Type B pancreatic cell (in vitro differentiated cells): ENCODE measurements around the gene POLR2I. TPM values are rescaled to one million over a fixed set of nuclear protein-coding genes. Genes with fewer than 3 reads are reported as not detected.
"Not testable (repeated sequence)": the region's sequence is repeated elsewhere in the genome, so short reads cannot be mapped to it uniquely, and the experiment has no call there.

Experiments used
- DNase-seq: peaks from one replicate; pipeline ENCODE4 v3.0.0; 2021; ENCODE audit warnings: mixed read lengths; ENCODE audit not compliant: unreplicated experiment; ENCODE audit errors: extremely low spot score
- H3K27ac Mint-ChIP-seq: 2 replicates; pipeline ENCODE4 v1.8.0; 2021; ENCODE audit warnings: mild to moderate bottlenecking, mixed read lengths
- H3K27me3 Mint-ChIP-seq: 2 replicates; pipeline ENCODE4 v1.8.0; 2021; ENCODE audit warnings: mixed read lengths
- H3K36me3 Mint-ChIP-seq: 2 replicates; pipeline ENCODE4 v1.8.0; 2021; ENCODE audit warnings: mixed read lengths
- H3K4me1 Mint-ChIP-seq: one replicate; pipeline ENCODE4 v1.8.0; 2021; ENCODE audit warnings: mixed read lengths; ENCODE audit not compliant: unreplicated experiment
- H3K4me3 Mint-ChIP-seq: 2 replicates; pipeline ENCODE4 v1.8.0; 2021; ENCODE audit warnings: mild to moderate bottlenecking, mixed read lengths
- H3K9me3 Mint-ChIP-seq: 2 replicates; pipeline ENCODE4 v1.8.0; 2021; ENCODE audit warnings: mixed read lengths
- total RNA-seq: library from RNA; stranded (reverse); gene quantifications from 2 replicates; pipeline ENCODE4 v1.2.1, GENCODE V29; 2021; ENCODE audit warnings: low replicate concordance
- TF ChIP-seq, protein P1 (sequence below): fragments of 200-600 bp; sonication (generic); conservative IDR thresholded peaks from 2 replicates; pipeline ENCODE4 v1.5.0; 2021; ENCODE audit warnings: antibody characterized with exemption, mild to moderate bottlenecking

POLR2I gene
- total RNA-seq, 1 donor from 2014 or later = 81.7 TPM

DNA sequence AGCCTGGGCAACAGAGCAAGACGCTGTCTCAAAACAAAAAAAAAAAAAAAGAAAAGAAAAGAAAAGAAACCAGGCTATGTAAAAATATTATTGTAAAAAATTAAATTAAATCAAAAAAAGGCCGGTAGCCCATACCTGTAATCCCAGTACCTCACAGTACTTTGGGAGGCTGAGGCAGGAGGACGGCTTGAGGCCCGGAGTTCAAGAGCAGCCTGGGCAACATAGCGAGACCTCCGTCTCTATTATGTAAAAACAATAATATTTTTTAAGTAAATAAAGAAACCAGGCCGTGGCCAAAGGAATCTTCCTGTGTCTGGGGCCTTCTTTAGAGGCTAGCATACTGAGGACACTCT lies 24.4 kb upstream of the POLR2I start:
- peaks cover 16% of the 10 kb centered on the region for H3K36me3 Mint-ChIP-seq

DNA sequence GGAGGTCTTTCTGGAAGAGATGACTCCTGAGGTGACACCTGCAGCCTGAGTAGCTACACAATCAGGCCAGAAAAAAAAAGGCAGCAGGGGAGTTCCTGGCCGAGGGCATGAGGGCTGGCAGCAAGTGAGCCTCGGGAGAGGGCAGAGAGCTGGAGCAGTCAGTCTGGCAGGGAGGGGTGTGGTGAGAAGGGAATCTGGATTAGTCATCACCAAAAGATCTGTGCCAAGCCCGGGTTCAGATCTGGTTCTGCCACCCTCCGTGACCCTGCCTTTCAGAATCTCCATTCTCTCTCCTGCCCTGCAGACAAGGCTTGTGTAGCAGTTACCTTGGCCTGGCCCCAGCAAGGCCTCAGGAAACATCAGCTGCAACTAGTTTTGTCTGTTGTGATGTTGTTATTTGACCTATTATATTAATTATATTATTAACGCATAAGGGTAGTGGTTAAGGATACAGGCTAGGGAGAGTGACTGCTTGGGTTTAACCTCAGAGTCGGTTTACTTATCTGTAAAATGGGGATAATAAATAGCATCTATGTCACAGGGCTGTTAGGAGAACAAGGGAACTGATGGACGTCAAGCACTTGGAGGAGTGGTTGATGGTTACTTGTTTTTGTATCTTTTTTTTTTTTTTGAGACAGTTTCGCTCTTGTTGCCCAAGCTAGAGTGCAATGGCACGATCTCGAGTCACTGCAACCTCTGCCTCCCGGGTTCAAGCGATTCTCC lies 22.4 kb upstream of the POLR2I start:
- TF ChIP-seq, protein P1, sequence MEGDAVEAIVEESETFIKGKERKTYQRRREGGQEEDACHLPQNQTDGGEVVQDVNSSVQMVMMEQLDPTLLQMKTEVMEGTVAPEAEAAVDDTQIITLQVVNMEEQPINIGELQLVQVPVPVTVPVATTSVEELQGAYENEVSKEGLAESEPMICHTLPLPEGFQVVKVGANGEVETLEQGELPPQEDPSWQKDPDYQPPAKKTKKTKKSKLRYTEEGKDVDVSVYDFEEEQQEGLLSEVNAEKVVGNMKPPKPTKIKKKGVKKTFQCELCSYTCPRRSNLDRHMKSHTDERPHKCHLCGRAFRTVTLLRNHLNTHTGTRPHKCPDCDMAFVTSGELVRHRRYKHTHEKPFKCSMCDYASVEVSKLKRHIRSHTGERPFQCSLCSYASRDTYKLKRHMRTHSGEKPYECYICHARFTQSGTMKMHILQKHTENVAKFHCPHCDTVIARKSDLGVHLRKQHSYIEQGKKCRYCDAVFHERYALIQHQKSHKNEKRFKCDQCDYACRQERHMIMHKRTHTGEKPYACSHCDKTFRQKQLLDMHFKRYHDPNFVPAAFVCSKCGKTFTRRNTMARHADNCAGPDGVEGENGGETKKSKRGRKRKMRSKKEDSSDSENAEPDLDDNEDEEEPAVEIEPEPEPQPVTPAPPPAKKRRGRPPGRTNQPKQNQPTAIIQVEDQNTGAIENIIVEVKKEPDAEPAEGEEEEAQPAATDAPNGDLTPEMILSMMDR = no peak
- H3K27ac Mint-ChIP-seq = peak overlapping the region; percentile 93
- H3K27me3 Mint-ChIP-seq = no peaks in the 10 kb centered on the region
- H3K4me3 Mint-ChIP-seq = peak overlapping the region; percentile 66
- peaks cover 9% of the 10 kb centered on the region for H3K36me3 Mint-ChIP-seq
- peaks cover 9% of the 10 kb centered on the region for H3K4me1 Mint-ChIP-seq
- no peak for DNase-seq
- peaks cover 5% of the 10 kb centered on the region for H3K9me3 Mint-ChIP-seq

More for the DNA sequence above, 24.4 kb upstream of the POLR2I start:
- no peaks in the 10 kb centered on the region for H3K27me3 Mint-ChIP-seq
- H3K27ac Mint-ChIP-seq = peak overlapping the region; percentile 98
- DNase-seq = no peak
- H3K4me1 Mint-ChIP-seq = peaks cover 9% of the 10 kb centered on the region
- TF ChIP-seq, protein P1 = no peak
- peak overlapping the region; percentile 92 for H3K4me3 Mint-ChIP-seq
- peaks cover 5% of the 10 kb centered on the region for H3K9me3 Mint-ChIP-seq

DNA sequence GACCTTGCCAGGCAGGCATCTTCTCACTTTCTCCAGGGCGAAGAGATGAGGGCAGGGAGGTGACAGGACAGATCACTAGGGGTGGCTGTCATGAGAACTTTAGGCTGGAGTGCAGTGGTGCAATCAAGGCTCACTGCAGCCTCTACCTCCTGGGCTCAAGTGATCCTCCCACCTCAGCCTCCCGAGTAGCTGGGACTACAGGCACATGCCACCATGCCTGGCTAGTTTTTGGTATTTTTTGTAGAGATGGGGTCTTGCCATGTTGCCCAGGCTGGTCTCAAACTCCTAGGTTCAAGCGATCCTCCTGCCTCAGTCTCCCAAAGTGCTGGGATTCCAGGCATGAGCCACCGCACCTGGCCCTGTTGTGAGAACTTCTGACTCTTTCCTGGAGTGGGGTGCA lies 20.2 kb upstream of the POLR2I start:
- not testable (repeated sequence) for H3K9me3 Mint-ChIP-seq, H3K36me3 Mint-ChIP-seq, H3K27me3 Mint-ChIP-seq, H3K27ac Mint-ChIP-seq, DNase-seq, H3K4me1 Mint-ChIP-seq, H3K4me3 Mint-ChIP-seq

DNA sequence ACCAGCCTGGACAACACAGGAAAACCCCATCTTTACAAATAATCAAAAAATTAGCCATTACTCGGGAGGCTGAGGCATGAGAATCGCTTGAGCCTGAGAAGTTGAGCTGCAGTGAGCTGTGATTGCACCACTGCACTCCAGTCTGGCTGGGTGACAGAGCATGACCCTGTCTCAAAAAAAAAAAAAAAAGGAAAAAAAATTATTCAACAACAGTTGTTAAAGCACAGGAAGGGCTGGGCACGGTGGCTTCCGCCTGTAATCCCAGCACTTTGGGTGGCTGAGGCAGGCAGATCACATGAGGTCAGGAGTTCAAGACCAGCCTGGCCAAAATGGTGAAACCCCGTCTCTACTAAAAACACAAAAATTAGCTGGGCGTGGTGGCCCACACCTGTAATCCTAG lies 16.5 kb upstream of the POLR2I start:
- not testable (repeated sequence) for H3K36me3 Mint-ChIP-seq, H3K4me1 Mint-ChIP-seq, H3K9me3 Mint-ChIP-seq, H3K27me3 Mint-ChIP-seq, DNase-seq, H3K4me3 Mint-ChIP-seq
- peak overlapping the region; percentile 90 for H3K27ac Mint-ChIP-seq

DNA sequence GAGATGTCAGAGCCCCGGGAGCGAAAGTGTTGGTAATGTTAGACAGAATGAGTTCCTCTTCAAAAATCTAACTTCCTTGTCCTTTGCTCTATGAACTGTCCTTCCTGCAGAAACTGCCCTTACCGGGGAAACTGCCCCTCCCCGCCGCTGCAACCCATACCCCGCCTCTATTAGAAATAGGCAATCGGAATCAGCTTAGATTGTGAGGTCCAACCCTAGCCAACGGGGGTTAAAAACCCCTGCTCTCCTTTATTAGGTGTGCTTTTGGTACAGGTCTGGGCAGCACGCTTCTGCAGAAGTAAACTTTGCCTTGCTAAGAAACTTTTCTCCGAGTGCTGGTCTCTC lies 13.7 kb upstream of the POLR2I start:
- no peaks in the 10 kb centered on the region for H3K9me3 Mint-ChIP-seq
- TF ChIP-seq, protein P1 = no peak
- no peak for DNase-seq

DNA sequence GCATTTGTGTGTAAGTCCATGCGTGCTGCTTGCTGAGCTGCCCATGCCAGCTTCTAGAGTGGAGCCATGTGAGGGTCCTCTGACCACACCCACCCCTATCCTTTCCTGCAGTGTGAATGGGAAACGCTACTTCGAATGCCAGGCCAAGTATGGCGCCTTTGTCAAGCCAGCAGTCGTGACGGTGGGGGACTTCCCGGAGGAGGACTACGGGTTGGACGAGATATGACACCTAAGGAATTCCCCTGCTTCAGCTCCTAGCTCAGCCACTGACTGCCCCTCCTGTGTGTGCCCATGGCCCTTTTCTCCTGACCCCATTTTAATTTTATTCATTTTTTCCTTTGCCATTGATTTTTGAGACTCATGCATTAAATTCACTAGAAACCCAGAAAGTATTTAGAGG lies 10.9 kb upstream of the POLR2I start:
- TF ChIP-seq, protein P1 = no peak
- Mint-ChIP-seq H3K4me1 (peaks cover 6% of the 10 kb centered on the region), H3K9me3 (no peaks in the 10 kb centered on the region), H3K4me3 (no peak overlapping the region), H3K27me3 (no peaks in the 10 kb centered on the region), H3K36me3 (no peaks in the 10 kb centered on the region), H3K27ac (no peak overlapping the region)
- no peak for DNase-seq

More for the DNA sequence above, 13.7 kb upstream of the POLR2I start:
- H3K4me3 Mint-ChIP-seq = peak overlapping the region; percentile 91
- no peaks in the 10 kb centered on the region for H3K27me3 Mint-ChIP-seq
- H3K27ac Mint-ChIP-seq = peak overlapping the region; percentile 87
- H3K4me1 Mint-ChIP-seq = peaks cover 10% of the 10 kb centered on the region
- no peaks in the 10 kb centered on the region for H3K36me3 Mint-ChIP-seq
